Fibroblast of the conjunctiva (primary cell): ENCODE measurements around the gene MAP4K2.

Source experiments
- DNase-seq: peaks from one replicate; pipeline ENCODE4 v3.0.0-alpha.2; 2010; ENCODE audit warnings: low read depth

The MAP4K2 gene

GRCh38 chr11:64767344-64768299, 35.4 kb downstream of the MAP4K2 start:
- DNase-seq = no peak

GRCh38 chr11:64766881-64767280, 36.1 kb downstream of the MAP4K2 start:
- no peak for DNase-seq

GRCh38 chr11:64765851-64766665, 37.0 kb downstream of the MAP4K2 start:
- DNase-seq = no peak

GRCh38 chr11:64765291-64765850, 37.6 kb downstream of the MAP4K2 start:
- DNase-seq = no peak

GRCh38 chr11:64764753-64765152, 38.3 kb downstream of the MAP4K2 start:
- DNase-seq = no peak

- no peak for DNase-seq
Measured at GRCh38 chr11:64764040-64764611, 38.9 kb downstream of the MAP4K2 start.

GRCh38 chr11:64763526-64764039, 39.4 kb downstream of the MAP4K2 start:
- DNase-seq = no peak

- DNase-seq = no peak
Measured at GRCh38 chr11:64762674-64763525, 40.1 kb downstream of the MAP4K2 start.

GRCh38 chr11:64762277-64762673, 40.7 kb downstream of the MAP4K2 start:
- no peak for DNase-seq

GRCh38 chr11:64760759-64761420, 42.1 kb downstream of the MAP4K2 start:
- DNase-seq = no peak

GRCh38 chr11:64759722-64760719, 43.0 kb downstream of the MAP4K2 start, which contains the start of gene PYGM:
Gene PYGM (minus strand): TSS chr11:64759974. CDS start chr11:64759898, 76 bp downstream.
- peak; percentile 70 for DNase-seq

GRCh38 chr11:64759131-64759721, 43.8 kb downstream of the MAP4K2 start:
- DNase-seq = no peak

GRCh38 chr11:64758330-64759079, 44.5 kb downstream of the MAP4K2 start:
- DNase-seq = no peak

GRCh38 chr11:64757549-64758329, 45.3 kb downstream of the MAP4K2 start:
- no peak for DNase-seq

GRCh38 chr11:64755681-64756361, 47.2 kb downstream of the MAP4K2 start:
- DNase-seq = no peak

- DNase-seq = no peak
Measured at GRCh38 chr11:64754919-64755662, 47.9 kb downstream of the MAP4K2 start.
